Panc1 (cell line): ENCODE measurements around the gene ACSBG1.

ENCODE experiments used
- POLR2AphosphoS5 ChIP-seq: IDR thresholded peaks from 2 replicates; pipeline ENCODE4 v1.6.1; 2012; ENCODE audit warnings: mild to moderate bottlenecking, low read depth, low read length, moderate library complexity
- SIN3A ChIP-seq: IDR thresholded peaks from 2 replicates; pipeline ENCODE4 v1.6.1; 2012; ENCODE audit warnings: low read depth, mild to moderate bottlenecking, low read length, moderate library complexity, borderline replicate concordance; ENCODE audit not compliant: insufficient read depth
- TCF7L2 ChIP-seq: IDR thresholded peaks from 2 replicates; pipeline ENCODE4 v1.6.1; 2011; ENCODE audit warnings: mild to moderate bottlenecking, low read depth, low read length, inconsistent platforms
- TF ChIP-seq, protein P1 (sequence below): fragments of 450-650 bp; IDR thresholded peaks from 2 replicates; pipeline ENCODE4 v1.5.1; 2017; ENCODE audit warnings: mild to moderate bottlenecking
- TF ChIP-seq, protein P2 (sequence below), 2 experiments: IDR thresholded peaks; 2 replicates each; pipeline ENCODE4 v1.6.1; 2011 to 2012; ENCODE audit warnings: low read depth in 2 of 2, control low read depth in 1 of 2, low read length in 1 of 2, mild to moderate bottlenecking in 1 of 2, moderate library complexity in 1 of 2; ENCODE audit not compliant: insufficient read depth in 1 of 2

- TF ChIP-seq POLR2AphosphoS5 (no peak), TCF7L2 (no peak), SIN3A (no peak)
- TF ChIP-seq, protein P1, sequence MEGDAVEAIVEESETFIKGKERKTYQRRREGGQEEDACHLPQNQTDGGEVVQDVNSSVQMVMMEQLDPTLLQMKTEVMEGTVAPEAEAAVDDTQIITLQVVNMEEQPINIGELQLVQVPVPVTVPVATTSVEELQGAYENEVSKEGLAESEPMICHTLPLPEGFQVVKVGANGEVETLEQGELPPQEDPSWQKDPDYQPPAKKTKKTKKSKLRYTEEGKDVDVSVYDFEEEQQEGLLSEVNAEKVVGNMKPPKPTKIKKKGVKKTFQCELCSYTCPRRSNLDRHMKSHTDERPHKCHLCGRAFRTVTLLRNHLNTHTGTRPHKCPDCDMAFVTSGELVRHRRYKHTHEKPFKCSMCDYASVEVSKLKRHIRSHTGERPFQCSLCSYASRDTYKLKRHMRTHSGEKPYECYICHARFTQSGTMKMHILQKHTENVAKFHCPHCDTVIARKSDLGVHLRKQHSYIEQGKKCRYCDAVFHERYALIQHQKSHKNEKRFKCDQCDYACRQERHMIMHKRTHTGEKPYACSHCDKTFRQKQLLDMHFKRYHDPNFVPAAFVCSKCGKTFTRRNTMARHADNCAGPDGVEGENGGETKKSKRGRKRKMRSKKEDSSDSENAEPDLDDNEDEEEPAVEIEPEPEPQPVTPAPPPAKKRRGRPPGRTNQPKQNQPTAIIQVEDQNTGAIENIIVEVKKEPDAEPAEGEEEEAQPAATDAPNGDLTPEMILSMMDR: no peak
- TF ChIP-seq, protein P2, sequence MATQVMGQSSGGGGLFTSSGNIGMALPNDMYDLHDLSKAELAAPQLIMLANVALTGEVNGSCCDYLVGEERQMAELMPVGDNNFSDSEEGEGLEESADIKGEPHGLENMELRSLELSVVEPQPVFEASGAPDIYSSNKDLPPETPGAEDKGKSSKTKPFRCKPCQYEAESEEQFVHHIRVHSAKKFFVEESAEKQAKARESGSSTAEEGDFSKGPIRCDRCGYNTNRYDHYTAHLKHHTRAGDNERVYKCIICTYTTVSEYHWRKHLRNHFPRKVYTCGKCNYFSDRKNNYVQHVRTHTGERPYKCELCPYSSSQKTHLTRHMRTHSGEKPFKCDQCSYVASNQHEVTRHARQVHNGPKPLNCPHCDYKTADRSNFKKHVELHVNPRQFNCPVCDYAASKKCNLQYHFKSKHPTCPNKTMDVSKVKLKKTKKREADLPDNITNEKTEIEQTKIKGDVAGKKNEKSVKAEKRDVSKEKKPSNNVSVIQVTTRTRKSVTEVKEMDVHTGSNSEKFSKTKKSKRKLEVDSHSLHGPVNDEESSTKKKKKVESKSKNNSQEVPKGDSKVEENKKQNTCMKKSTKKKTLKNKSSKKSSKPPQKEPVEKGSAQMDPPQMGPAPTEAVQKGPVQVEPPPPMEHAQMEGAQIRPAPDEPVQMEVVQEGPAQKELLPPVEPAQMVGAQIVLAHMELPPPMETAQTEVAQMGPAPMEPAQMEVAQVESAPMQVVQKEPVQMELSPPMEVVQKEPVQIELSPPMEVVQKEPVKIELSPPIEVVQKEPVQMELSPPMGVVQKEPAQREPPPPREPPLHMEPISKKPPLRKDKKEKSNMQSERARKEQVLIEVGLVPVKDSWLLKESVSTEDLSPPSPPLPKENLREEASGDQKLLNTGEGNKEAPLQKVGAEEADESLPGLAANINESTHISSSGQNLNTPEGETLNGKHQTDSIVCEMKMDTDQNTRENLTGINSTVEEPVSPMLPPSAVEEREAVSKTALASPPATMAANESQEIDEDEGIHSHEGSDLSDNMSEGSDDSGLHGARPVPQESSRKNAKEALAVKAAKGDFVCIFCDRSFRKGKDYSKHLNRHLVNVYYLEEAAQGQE (IDR thresholded peaks at IDR 0.05; ENCODE audit: insufficient read depth in 1 of 2, low read depth in 2 of 2, low read length in 1 of 2): no peak
These were observed 8.7 kb upstream of the ACSBG1 start for GRCh38 chr15:78243058-78243457.
